BJ (cell line): ENCODE data around the gene TEAD4. TPM values are rescaled to one million over a fixed set of nuclear protein-coding genes. Genes with fewer than 3 reads are reported as not detected.

Experiments used
- CTCF ChIA-PET: fragments of 350-600 bp; formaldehyde crosslinking; extraction: SDS; loops from one replicate; lab custom pipeline; 2021; ENCODE audit warnings: antibody characterized with exemption, inconsistent platforms; lab: Yijun Ruan, JAX
- POLR2A ChIA-PET: fragments of 300-600 bp; sonication (Branson Sonifier 250); formaldehyde crosslinking; extraction: SDS; loops from one replicate; lab custom pipeline; 2021; ENCODE audit warnings: antibody characterized with exemption; lab: Charles Lee
- DNase-seq: peaks from one replicate; pipeline ENCODE4 v3.0.0-alpha.2; 2011; ENCODE audit warnings: low read depth
- H3K27me3 ChIP-seq: 2 replicates; pipeline ENCODE4 v1.6.0; 2011; ENCODE audit warnings: low read length; ENCODE audit not compliant: control insufficient read depth, insufficient read depth
- H3K36me3 ChIP-seq: 2 replicates; pipeline ENCODE4 v1.5.1; 2011; ENCODE audit warnings: low read length; ENCODE audit not compliant: control insufficient read depth, insufficient read depth
- H3K4me3 ChIP-seq: 2 replicates; pipeline ENCODE4 v1.5.1; 2011; ENCODE audit warnings: low read depth, mild to moderate bottlenecking, control low read depth, low read length
- polyA plus RNA-seq: library from polyadenylated mRNA; depleted of rRNA; stranded (reverse); fragments of >200 nt; gene quantifications from 2 replicates; pipeline ENCODE4 v1.2.3, GENCODE V29; 2011
- TF ChIP-seq, protein P1 (sequence below): IDR thresholded peaks from 2 replicates; pipeline ENCODE4 v1.5.1; 2011; ENCODE audit warnings: low read depth, mild to moderate bottlenecking, control low read depth, inconsistent platforms, low read length, moderate library complexity; ENCODE audit not compliant: insufficient read depth

TEAD4 gene
- polyA plus RNA-seq, 1 experiment, result 30.2 TPM

DNA sequence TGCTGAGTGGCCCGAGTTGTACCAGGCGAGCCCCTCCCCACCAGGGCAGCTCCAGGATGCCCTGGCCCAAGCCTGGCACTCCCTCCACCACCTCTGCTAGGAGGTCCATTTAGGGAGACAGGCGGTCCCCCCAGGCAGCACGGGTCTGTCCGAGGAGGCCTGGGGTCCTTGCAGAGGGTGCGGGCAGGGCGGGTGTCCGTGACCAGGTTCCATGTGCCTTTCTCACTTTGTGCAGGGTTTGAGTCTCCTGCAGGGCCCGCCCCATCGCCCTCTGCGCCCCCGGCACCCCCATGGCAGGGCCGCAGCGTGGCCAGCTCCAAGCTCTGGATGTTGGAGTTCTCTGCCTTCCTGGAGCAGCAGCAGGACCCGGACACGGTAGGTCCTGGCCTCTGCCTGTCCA, 61.2 kb downstream of the TEAD4 start:
- TF ChIP-seq, protein P1, sequence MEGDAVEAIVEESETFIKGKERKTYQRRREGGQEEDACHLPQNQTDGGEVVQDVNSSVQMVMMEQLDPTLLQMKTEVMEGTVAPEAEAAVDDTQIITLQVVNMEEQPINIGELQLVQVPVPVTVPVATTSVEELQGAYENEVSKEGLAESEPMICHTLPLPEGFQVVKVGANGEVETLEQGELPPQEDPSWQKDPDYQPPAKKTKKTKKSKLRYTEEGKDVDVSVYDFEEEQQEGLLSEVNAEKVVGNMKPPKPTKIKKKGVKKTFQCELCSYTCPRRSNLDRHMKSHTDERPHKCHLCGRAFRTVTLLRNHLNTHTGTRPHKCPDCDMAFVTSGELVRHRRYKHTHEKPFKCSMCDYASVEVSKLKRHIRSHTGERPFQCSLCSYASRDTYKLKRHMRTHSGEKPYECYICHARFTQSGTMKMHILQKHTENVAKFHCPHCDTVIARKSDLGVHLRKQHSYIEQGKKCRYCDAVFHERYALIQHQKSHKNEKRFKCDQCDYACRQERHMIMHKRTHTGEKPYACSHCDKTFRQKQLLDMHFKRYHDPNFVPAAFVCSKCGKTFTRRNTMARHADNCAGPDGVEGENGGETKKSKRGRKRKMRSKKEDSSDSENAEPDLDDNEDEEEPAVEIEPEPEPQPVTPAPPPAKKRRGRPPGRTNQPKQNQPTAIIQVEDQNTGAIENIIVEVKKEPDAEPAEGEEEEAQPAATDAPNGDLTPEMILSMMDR, result no peak
- ChIA-PET POLR2A (no interaction called here), CTCF (no interaction called here)
- Histone ChIP-seq H3K4me3 (no peak overlapping the region), H3K27me3 (no peaks in the 10 kb centered on the region), H3K36me3 (peaks cover 29% of the 10 kb centered on the region)
- no peak for DNase-seq

- TF ChIP-seq, protein P1, result no peak
- peaks cover 29% of the 10 kb centered on the region for H3K36me3 ChIP-seq
- H3K27me3 ChIP-seq, result no peaks in the 10 kb centered on the region
- ChIA-PET POLR2A (no interaction called here), CTCF (no interaction called here)
- H3K4me3 ChIP-seq, result no peak overlapping the region
- DNase-seq, result no peak
These were observed 61.7 kb downstream of the TEAD4 start for GRCh38 chr12:3020850-3021435.

DNA sequence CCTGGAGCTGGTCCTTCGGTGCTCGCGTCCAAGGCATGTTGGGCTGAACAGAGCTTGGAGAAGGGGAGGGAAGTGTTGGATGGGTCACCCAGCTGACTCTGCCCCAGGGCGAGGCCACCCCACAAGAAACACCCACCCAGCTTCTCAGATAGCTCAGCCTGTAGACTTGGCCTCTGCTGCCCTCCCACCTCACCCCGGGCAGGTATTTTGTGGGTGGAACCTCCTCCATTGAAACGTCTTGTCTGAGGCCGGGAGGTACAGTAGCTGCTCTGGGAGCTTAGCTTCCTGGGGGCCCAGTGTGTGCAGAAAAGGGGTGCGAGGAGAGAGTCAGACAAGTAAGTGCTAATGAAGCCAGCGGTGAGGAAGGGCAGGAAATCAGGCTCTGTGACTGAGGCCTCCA, 63.2 kb downstream of the TEAD4 start:
- Histone ChIP-seq H3K27me3 (no peaks in the 10 kb centered on the region), H3K4me3 (no peak overlapping the region), H3K36me3 (peaks cover 26% of the 10 kb centered on the region)
- no peak for DNase-seq
- TF ChIP-seq, protein P1, result no peak
- ChIA-PET POLR2A (no interaction called here), CTCF (interaction anchor here (0.6 to 2.5 kb wide), 3 partner anchors 12 to 174 kb away, joined by 3 to 11 read pairs (median 3); no protein-coding TSS in a partner anchor)

GRCh38 chr12:3022961-3023360, 63.8 kb downstream of the TEAD4 start:
- CTCF ChIA-PET, result interaction anchor here (0.6 to 2.5 kb wide), 4 partner anchors 11 to 174 kb away, joined by 3 to 11 read pairs (median 3); no protein-coding TSS in a partner anchor
- POLR2A ChIA-PET, result no interaction called here
- DNase-seq, result no peak

DNA sequence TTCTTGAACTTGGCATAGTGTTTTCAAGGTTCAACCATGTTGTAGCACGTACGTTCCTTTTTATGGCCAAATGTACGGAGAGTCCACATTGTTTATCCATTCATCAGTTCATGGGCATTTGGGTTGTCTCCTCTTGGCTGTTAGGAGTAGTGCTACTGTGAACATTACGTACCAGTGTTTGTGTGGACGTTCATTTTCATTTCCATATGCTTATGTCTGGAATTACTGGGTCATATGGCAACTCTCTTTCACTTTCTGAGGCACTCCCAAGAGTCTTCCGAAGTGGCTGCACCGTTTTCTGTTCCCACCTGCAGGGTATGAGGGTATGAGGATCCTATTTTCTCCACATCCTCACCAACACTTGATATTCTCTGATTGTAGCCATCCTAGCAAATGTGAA, 68.9 kb downstream of the TEAD4 start:
- Histone ChIP-seq H3K27me3 (no peaks in the 10 kb centered on the region), H3K36me3 (peaks cover 10% of the 10 kb centered on the region), H3K4me3 (no peak overlapping the region)
- POLR2A ChIA-PET, result interaction anchor here (0.6 kb wide), 1 partner anchor 98 kb away, joined by 3 read pairs; no protein-coding TSS in a partner anchor
- TF ChIP-seq, protein P1, result no peak
- no peak for DNase-seq
- CTCF ChIA-PET, result interaction anchor here (1.0 to 2.1 kb wide), 2 partner anchors 14 to 288 kb away, joined by 4 to 7 read pairs; no protein-coding TSS in a partner anchor

More at GRCh38 chr12:3022961-3023360, 63.8 kb downstream of the TEAD4 start:
- H3K27me3 ChIP-seq, result no peaks in the 10 kb centered on the region
- H3K4me3 ChIP-seq, result no peak overlapping the region
- TF ChIP-seq, protein P1, result no peak
- peaks cover 22% of the 10 kb centered on the region for H3K36me3 ChIP-seq
